ENCODE measurements around the gene KRTAP12-1.
"Not testable (repeated sequence)": the region's sequence is repeated elsewhere in the genome, so short reads cannot be mapped to it uniquely, and the experiment has no call there.

Gene KRTAP12-1

DNA sequence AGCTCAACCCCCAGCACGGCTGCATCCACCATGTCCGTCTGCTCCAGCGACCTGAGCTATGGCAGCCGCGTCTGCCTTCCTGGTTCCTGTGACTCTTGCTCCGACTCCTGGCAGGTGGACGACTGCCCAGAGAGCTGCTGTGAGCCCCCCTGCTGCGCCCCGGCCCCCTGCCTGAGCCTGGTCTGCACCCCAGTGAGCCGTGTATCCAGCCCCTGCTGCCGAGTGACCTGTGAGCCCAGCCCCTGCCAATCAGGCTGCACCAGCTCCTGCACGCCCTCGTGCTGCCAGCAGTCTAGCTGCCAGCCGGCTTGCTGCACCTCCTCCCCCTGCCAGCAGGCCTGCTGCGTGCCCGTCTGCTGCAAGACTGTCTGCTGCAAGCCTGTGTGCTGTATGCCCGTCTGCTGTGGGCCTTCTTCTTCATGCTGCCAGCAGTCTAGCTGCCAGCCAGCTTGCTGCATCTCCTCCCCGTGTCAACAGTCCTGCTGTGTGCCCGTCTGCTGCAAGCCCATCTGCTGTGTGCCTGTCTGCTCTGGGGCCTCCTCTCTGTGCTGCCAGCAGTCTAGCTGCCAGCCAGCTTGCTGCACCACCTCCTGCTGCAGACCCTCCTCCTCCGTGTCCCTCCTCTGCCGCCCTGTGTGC lies 15.3 kb upstream of the KRTAP12-1 start, which contains the start of gene KRTAP10-12:
Gene KRTAP10-12, plus strand, starts transcription at position 1 of the 639 bp plus-strand sequence. Its CDS starts 30 bp downstream, at position 31.
- DNase-seq: not testable (repeated sequence)

DNA sequence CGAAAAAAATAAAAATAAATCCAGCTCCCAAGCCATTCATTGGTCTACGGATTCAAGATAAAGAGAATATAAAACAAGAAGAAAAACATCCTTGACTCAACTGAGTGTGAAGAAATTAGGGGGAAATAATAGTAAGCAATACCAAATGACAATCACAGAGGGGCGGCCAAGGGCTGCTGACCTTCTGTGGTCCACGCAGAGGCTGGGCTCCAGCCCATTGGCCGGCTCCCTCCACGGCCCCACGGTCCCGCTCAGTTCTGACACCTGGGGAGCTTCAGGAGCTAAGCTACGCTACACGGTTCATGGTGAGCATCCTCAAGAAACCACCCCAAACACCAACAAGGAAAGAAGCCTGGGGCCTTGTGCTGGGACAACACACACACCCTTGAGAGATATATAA lies 14.6 kb upstream of the KRTAP12-1 start:
- DNase-seq: no peak

DNA sequence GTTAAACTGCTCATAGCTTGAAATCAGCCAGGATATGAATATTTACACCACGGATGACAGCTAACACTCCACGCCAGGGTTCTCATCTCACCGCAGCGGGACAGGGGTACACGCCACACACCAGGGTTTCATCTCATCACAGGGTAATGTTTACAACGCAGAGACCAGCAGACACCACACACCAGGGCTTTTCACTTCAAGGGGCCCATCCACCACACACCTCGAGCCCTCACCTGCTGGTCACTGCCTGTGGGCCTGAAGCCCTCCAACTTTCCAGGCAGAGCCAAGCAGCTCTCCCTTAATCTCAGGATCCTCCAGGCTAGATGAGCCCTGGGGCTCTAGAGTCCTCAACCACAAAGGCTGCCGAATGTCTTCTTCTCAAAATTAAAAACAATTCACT lies 13.7 kb upstream of the KRTAP12-1 start:
- no peak for DNase-seq

DNA sequence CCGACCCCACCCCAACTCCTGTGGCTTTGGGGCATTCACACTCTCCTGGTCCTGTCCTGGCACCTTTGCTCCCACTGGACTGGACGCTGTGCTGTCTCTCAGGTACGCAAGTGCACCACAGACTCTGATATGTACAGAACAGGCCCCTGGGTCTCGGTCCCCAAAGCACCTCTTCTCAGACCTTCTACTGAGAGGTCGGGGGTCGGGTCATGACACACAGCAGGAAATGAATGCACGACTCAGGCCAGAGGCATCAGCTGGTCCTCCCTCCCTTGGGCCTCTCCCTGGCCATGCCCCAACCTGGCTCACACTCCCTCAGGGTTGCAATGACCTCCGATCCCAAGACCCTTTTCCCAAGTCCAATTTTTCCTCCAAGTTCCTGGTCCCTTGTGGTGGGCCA lies 13.2 kb upstream of the KRTAP12-1 start:
- no peak for DNase-seq

DNA sequence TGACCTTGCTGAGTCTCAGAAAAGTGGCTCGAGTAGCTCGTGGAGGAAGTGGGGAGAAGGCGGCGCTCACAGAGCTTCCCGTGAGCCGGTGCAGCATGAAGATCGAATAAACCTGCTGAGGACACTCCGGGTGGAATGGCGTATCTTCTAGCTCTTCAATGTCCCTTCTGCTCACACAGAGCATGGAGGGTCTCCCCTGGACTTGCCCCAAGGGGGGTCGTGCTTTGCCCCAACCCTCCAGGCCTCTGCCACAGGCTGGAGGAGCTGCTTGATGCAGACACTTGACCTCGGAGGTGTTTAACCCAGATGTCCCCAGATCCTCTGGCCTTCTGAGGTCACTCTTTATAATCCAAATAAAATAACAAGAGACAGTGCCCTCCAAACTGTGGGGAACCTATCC lies 12.8 kb upstream of the KRTAP12-1 start:
- DNase-seq: no peak

DNA sequence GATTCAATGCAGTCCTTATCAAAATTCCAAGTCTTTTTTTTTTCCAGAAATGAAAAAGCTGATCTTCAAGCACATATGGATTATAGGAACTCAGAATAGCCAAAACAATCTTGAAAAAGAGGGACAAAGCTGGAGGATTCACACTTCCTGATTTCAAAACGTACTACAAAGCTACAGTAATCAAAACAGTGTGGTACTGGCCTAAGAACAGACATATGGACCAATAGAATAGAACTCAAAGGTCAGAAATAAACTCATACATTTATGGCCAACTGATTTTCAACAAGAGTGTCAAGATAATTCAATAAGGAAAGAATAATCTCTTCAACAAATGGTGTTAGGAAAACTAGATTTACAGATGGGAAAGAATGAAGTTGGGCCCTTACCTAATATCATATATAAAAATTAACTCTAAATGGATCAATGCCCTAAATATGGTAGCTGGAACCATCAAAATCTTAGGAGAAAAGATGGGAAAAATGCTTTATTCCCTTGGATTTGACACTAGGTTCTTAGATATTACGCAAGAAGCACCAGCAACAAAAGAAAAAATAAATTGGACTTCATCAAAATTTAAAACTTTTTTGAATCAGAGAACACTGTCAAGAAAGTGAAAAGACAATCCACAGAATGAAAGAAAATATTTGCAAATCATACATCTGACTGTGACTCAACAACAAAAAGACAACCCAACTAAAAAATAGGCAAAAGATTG lies 11.0 kb upstream of the KRTAP12-1 start:
- DNase-seq: no peak

DNA sequence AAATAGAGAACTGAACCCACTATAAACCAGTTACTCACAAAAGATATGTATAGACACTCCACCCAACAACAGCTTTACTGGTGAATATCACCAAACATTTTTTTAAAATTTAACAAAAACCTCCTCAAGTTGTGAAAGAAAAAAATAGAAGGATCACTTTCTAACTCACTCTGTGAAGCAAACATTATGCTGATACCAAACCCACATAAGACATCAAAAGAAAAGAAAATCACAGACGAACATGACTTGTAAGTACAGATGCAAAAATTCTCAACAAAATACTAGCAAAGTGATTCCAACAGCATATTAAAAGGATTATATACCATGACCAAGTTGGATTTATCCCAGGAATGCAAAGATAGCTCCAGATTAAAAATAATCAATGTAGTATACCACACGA lies 9.7 kb upstream of the KRTAP12-1 start:
- DNase-seq: no peak

DNA sequence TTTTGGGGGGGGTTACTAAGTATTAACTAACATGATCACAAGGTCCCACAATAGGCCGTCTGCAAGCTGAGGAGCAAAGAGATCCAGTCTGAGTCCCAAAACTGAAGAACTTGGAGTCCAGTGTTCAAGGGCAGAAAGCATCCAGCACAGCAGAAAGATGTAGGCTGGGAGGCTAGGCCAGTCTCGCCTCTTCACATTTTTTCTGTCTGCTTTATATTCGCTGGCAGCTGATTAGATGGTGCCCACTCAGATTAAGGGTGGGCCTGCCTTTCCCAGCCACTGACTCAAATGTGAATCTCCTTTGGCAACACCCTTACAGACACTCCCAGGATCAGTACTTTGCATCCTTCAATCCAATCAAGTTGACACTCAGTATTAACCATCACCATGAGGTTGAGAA lies 7.8 kb upstream of the KRTAP12-1 start:
- not testable (repeated sequence) for DNase-seq

DNA sequence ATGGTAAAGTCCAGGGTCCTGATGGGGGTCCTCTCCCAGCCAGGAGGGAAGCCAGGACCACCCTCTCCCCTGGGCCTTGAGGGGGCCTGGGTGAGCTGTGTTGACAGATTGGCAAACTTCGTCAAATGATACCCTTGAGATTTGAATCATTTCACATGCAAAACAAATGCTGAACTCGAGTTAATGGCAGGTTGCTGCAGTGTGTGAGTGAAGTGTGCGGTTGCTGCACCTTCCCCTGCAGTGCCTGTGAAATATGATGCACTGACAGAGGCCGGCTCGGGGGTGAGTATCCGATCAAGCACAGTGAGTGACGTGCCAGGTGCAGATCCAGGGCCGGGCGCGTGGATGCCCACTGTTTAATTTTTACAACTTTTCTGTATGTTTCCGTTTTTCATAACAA lies 5.7 kb upstream of the KRTAP12-1 start:
- DNase-seq: no peak

DNA sequence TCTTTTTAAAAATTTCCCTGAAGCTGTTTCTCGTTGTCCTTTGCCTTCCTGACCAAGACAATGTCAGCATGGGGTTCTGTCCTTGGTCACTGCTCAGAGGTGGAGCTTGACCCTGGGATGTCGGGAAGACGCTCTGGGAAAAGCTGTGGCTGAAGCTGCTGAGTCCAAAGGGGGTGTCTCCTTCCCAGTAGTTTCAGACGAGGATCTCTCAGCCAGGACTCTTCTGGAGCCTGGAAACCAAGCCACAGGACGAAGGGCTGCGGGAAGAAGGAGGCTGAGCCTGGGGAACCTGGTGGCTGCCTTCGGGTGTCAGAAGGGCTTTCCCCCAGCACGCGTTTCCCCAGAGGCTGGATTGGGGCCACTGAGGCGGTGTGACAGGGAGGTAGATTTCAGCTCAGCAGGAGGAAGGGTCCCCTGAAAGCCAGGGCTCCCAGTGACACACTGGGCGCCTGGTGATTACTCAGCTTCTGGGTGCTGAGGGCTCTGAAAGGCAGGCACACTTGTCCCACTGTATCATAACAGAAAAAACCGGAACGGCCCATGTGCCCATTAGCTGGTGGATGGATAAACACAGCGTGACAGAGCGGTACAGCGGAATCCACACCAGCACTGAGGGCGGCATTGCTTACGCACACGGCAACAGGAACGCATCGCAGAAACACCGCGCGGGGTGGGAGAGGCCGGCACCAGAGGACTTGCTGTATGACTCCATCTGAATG lies 5.0 kb upstream of the KRTAP12-1 start:
- DNase-seq: no peak

DNA sequence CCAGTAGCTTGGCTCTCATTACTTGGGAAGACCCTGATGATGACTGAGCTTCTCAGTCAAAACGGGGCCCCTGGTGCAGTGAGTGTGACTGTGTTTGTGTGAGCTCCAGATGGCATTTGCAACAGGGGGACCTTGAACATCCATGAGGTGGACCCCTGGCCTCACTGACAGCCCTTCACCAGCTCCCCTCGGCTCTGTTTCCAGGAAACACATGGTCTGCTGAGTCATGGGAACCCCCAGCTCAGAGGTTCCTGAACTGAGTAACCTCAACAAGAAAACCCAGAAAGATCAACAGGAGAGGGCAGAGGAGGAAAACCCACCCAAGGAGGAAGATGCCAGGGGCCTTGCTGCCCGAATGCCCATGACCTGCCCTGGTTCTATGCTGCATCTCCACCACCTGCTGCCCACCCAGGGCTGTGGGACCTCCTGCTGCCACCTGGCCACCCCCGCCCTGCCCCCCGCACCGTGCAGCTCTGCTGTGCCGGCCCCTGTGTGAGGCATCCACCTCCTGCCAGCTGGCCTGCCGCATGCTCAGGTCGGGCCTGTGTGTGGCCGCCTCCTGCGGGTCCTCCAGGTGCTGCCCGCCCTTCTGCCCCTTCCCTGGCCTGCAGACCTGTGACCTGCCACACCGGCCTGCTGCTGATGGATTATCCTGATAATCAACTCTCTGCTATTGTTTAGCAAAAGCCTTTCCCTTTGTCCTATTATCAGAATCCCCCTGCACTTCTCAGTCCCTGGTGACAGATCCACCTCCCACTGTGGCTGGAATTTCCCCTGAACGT lies 4.2 kb upstream of the KRTAP12-1 start:
- no peak for DNase-seq

DNA sequence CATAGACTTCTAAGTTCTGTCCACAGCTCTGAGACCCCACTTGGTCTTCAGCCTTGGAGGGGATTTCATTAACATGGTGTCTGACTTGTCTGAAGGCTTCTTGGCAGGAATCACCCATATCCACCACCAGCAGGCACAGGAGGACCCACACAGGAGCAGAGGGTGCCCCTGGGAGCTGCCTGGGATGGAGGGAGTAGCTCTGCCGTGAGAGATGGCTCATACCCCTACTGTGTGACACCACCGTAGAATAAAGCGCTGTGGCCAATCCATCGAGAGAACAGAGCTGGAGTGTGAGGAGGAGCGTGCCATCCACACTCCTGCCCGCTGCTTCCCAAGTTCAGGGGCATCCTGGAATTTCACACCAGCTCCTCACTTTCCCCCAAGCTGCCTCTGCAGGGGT lies 3.1 kb upstream of the KRTAP12-1 start:
- not testable (repeated sequence) for DNase-seq

DNA sequence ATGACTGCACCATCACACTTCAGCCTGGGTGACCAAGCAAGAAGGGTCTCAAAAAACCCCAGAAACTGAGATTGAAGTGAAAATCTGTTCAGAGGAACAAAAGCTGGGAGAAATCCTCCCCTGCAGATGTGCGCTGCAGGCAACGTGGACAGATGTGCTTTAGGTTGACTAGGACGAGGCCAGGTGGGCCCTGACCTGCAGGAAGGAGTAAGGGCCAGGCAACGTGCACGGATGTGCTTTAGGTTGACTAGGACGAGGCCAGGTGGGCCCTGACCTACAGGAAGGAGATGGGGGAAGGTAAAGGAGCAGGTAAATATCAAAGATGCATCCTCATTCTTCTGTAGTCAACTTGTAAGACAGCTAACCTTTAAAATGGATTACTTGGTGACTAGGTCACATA lies 2.5 kb upstream of the KRTAP12-1 start:
- no peak for DNase-seq

DNA sequence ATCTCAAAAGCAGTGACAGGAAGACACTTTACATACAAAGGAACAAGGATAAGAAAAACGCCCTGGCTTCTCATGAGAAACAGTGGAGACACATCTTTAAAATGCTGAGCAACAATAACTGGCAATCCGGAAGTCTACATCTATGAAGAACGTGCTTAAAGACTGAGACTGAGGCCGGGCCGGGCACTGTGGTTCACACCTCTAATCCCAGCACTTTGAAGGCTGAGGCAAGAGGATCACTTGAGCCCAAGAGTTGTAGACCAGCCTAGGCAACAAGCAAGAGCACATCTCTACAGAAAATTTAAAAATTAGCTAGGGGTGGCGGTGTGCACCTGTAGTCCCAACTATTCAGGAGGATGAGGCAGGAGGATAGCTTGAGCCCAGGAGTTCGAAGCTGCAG lies 2.1 kb upstream of the KRTAP12-1 start:
- no peak for DNase-seq

DNA sequence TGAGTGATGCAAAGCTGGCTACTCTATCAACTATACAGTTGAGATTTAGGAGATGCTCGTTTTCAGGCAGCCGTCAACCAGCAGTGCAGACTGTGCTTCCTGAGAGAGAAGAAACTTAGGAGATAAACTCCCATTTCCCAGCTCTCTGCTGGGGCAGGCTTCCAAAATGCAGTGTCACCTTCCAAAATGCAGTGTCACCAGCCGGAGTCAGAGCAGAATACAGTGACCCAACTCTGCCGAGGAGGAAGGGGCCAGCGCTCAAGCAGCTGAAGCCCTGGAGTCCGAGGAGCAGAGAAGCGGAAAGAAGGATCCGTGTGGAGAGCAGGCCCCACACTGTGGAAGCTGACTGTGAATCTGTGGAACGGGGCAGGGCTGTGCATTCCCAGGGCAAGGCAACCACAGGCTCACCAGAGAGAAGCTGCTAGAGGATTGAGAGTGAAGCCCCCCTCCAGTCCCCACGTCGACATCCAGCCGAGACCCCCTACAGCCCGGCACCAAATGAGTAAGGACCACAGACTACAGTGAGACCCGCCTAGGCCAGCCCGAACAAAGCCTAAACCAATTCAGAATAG lies 703 bp upstream of the KRTAP12-1 start:
- no peak for DNase-seq

DNA sequence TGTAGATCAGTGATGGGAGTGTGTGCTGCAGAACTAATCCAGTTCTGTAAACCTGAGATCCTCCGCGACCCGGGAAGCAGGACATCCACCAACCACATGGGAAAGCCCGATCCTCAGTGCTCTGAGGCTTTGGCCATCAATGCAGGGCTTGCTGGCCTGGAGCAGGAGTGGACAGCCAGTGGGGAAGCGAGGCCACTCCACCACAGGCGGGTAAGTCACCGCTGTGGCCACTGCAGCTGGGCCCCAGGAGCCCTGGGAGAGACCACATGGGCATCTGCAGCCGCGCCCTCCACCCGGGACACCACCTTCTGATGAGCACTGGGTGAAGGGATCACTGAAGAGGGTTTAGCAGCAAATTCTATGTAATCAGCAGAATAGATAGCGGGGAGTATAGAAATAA lies 811 bp downstream of the KRTAP12-1 start:
- DNase-seq: no peak

DNA sequence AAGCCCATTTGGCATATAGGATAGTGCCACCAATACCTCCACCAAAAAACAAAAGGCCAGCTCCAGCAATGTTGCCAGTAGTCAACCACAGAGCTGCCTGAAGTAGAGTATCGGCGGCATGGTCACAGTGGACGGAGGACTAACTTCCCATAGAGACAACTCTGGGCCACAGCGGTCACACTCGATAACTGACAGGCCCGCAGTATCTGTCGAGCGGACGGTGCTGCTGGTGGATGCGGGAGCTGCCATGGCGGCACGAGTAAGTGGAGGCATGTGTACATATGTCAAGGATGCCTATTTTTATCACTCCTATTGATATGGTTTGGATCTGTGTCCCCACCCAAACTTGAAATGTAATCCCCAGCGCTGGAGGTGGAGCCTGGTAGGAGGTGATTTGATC lies 4.1 kb downstream of the KRTAP12-1 start:
- DNase-seq: no peak

DNA sequence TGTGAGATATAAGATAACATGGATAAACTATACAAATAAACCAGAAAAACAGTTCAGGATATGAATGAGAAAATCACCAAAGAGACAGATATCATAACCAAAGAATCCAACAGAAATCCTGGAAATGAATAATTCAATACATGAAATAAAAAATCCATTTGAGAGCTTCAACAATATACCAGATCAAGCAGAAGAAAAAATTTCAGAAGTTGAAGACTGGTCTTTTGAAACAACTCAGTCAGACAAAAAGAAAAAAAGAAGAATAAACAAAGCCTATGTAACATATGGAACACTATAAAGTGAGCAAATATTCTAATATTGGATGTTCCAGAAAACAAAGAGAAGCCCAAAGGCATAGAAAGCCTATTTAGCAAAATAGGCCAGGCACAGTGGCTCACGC lies 10.1 kb downstream of the KRTAP12-1 start:
- no peak for DNase-seq

DNA sequence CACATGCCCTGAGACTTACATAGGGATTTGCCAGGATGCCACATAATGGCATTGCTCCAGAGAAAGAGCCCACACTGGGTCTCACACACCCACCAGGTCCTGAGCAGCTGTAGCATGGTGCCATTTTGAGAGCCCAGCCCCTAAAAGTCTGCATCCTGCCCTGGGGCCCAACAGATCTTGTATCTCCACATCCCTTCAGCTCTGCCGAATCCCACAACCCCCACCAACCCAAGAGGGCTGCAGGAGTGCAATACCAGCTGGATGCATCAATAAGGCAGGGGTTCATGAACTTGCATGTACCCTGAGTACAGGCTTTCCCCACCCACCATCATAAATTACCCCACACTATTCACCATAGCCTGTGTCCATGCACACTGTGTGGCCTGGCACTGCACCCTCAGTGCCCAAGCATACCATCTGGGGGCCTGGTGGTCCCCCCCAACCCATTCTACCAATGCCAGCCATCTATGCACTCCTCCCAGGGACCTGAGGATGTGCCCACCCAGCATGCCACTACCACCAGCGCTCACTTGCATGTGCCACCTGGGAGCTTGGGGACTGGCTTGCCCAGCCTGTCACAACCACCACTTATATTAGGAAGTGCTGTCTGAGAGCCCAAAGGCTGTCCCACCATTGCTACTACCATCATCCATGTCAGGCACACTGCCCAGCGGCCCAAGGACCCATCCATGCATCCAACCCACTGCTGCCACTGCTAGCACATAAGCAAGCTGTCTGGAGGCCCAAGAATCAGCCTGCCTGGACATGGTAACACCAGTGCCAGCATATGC lies 11.1 kb downstream of the KRTAP12-1 start:
- no peak for DNase-seq

DNA sequence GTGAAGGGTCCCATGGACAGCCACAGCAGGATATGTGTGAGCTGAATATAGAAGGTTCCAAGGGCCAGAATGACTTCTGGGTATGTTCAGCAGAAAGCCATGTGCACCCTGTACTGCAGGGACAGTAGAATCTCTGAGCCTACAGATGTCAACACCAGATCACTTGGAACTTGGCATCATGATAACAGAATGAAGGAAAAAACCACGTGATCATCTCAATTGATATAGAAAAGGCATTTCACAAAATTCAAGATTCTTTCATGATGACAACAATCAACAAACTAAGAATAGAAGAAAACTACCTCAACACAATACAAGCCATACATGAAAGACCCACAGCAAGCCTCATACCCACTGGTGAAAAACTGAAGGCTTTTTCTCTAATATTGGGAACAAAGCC lies 14.4 kb downstream of the KRTAP12-1 start:
- no peak for DNase-seq

DNA sequence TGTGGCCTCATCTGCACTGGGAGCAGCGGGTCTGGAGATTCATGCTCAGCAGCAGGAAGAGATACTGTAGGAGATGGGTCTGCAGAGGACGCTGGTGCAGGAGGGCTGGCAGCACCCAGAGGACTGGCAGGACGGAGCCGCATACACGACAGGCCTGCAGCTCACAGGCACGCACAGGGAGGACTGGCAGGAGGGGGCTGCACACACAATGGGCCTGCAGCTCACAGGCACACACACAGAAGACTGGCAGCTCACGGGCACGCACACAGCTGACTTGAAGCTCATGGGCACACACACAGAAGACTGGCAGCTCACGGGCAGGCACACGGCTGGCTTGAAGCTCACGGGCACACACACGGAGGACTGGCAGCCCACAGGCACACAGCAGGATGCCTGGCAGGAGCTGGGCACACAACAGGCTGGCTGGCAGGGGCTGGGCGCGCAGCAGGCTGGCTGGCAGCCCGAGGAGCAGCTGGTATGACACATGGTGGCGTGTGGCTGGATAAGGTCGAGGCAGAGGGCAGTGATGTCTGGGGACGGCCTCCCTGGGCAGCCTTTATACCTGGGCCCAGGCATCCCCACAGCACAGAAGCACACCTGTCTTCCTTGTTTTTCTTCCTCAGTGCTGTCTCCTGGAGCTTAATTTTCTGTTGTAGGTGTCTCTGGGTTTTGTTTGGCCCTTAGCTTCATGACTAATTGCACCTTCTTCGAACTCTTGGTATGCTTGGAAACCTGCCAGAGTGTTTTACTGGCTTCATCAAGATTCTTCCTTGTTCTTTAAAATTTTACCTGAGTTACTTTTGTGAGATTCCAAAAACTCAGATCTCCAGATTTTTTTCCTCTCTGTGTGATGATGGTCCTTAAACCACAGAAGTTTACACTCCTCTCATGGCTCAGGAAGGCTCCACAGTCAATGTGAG lies 15.3 kb downstream of the KRTAP12-1 start, which contains the start of gene KRTAP12-2:
Gene KRTAP12-2, minus strand, starts transcription at position 527 of the 920 bp plus-strand sequence. Its CDS starts 41 bp downstream, at position 486.
- peak; percentile 14 for DNase-seq

All from NCI-H1105 treated with DMSO at 0.1 percent for 48 hours (cell line).